ENCODE data around the gene FRRS1L.

FRRS1L gene

DNA sequence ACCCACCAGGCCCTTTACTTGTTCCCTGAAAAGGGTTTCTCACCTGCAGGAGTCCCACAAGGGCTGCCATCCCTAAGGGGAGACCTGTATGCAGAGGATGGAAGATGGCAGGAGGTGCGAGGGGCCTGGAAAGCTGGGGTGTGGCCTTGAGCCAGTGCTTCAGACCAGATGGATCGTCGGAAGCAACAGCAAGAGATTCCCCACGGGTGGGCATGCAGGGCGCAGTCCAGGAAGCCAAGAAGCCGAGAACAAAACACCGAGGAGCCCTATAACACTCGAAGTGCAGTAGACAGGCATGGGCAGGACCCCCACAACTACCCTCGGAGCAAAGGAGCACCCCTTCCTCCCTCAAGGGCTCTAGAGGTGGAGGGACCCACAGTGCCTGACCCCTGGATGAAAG lies 24.7 kb upstream of the FRRS1L start:
- no peak for TF ChIP-seq JUND (IDR thresholded peaks at IDR 0.05; ENCODE audit: low read depth)
- in situ Hi-C loops (cut with HindIII; ENCODE audit: low pct_unique_long_range_greater_than_20kb, low sequenced_read_pairs) = no loop called here
- DNase-seq (ENCODE audit: low read depth in 1 of 2, low spot score in 1 of 2) = no peak

DNA sequence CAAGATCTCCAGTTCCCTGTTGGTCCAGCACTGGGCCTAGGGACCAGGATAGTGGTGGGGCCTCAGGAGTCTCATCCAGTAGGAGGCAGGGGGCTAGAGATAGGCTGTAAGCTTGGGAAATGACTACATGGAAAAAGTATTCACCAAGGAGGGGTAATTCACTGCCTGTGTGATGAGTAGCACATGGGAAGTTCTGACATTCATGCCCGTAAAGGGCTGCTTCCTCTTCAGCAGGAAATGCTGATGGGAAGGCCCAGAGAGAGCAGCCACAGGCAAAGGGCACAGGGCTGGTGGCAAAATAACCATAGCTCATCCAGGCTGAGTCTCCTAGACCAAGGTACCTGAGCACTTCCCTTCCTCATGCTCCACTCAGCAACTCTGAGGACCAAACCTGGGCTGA lies 23.1 kb upstream of the FRRS1L start:
- in situ Hi-C loops (cut with HindIII; ENCODE audit: low pct_unique_long_range_greater_than_20kb, low sequenced_read_pairs) = no loop called here
- DNase-seq (ENCODE audit: low read depth in 1 of 2, low spot score in 1 of 2) = no peak
- no peak for TF ChIP-seq JUND (IDR thresholded peaks at IDR 0.05; ENCODE audit: low read depth)

DNA sequence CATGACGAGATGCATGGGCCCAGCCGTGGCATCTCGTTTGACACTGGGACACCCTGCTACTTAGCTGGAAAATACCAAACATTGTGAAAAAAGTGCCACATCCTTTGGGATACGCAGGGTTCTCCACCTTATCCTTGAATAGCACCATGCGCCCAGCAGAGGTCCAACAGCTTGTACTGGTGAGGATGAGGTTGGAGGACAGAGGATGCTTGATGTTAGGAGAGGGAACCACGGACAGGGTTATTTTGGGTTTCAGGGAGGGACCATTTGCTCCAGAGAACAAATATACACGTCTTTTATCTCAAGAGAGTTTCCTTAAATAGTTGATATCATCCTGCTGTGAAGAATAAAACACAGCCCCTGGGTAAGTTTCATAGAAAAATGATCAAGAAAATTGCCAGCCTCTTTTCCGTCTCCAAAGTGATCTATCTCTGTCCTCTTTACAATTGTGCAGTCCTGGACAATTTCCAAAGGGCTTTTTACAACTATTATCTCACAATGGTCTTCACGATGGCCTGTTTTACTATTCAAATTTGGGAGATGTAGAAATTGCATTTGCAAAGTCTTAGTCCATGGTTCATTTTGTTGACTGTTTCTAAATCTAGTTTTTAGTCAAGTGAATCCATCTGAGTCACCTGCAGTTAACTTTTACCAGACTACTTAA lies 19.9 kb upstream of the FRRS1L start:
- in situ Hi-C loops (cut with HindIII; ENCODE audit: low pct_unique_long_range_greater_than_20kb, low sequenced_read_pairs) = no loop called here
- DNase-seq (ENCODE audit: low read depth in 1 of 2, low spot score in 1 of 2) = no peak
- TF ChIP-seq JUND (IDR thresholded peaks at IDR 0.05; ENCODE audit: low read depth) = no peak

DNA sequence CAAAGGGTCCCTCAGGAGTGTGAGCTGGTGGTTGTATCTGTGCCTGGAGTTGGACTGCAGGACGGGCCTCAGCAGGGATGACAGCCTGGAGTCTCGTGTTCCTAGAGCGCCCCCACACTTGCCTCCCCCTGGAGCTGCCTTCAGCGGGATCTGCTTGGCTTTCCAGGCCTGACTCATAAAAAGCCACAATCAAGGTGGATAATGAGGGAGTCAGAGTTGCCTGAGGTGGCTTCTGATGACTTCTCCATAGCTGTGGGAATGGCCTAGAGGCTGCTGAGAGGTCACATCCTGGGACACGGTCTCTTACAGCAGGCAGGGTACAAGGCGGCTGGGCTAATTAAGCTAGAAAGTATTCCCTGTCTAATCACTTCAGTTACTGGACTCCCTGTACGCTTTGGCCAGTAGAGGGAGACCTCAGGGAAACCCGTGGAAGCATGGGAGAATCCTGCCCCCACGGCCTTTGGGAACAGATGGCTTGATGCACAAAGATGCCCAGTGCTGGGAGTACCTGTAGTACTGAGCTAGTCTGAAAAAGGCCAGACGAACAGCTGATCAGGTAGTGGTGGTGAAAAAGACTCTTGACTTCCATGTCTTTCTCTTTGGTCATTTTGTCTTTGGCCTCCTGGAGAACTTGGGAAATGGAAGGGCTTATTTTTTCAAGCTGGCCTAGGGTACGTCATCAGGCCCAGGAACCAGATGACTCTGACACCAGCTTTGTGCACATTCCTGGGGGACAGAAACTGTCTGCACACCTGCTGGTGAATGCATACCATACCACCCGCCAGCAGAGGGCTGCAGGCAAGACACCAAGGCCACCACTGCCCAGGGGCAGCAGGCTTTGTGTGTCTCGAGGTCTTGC lies 16.1 kb upstream of the FRRS1L start:
- peak; percentile 76 to 78 for DNase-seq (ENCODE audit: low read depth in 1 of 2, low spot score in 1 of 2)
- in situ Hi-C loops (cut with HindIII; ENCODE audit: low pct_unique_long_range_greater_than_20kb, low sequenced_read_pairs) = no loop called here
- TF ChIP-seq JUND (IDR thresholded peaks at IDR 0.05; ENCODE audit: low read depth) = no peak

DNA sequence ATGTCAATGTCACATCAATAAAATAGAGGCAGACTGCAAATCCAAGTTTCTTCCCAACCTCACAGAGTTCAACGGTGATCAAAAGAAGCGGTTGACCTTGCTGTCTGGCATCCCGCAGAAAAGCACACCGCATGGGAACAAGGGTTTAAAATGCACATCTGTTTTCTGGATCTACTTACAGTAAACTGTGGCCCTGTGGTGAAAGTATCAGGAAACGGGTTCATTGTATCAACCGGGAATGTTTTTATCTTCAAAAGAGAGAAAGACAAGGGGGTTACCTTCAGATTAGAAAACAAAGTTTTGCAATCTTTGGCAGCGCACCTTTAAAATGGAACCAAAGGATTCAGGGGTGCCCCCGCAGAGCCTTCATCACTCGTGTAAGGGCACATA lies 15.5 kb upstream of the FRRS1L start:
- no peak for TF ChIP-seq JUND (IDR thresholded peaks at IDR 0.05; ENCODE audit: low read depth)
- no peak for DNase-seq (ENCODE audit: low read depth in 1 of 2, low spot score in 1 of 2)
- in situ Hi-C loops (cut with HindIII; ENCODE audit: low pct_unique_long_range_greater_than_20kb, low sequenced_read_pairs) = no loop called here

DNA sequence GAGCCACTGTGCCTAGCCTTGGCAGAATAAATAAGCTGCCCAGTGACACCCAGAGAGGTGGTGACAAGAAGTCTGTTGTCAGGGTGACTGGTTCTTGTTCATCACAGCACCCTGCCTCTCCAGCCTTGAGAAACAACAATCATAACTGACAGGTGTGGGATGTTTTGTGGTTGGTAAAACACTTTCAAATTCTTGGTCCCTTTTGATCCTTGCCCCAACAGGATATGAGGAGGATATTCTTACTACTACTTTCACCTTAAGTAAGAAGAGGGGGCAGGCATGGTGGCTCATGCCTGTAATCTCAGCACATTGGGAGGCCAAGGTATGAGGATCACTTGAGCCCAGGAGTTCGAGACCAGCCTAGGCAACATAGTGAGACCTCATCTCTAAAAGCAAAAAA lies 14.2 kb upstream of the FRRS1L start:
- in situ Hi-C loops (cut with HindIII; ENCODE audit: low pct_unique_long_range_greater_than_20kb, low sequenced_read_pairs) = no loop called here
- TF ChIP-seq JUND (IDR thresholded peaks at IDR 0.05; ENCODE audit: low read depth) = no peak
- no peak for DNase-seq (ENCODE audit: low read depth in 1 of 2, low spot score in 1 of 2)

DNA sequence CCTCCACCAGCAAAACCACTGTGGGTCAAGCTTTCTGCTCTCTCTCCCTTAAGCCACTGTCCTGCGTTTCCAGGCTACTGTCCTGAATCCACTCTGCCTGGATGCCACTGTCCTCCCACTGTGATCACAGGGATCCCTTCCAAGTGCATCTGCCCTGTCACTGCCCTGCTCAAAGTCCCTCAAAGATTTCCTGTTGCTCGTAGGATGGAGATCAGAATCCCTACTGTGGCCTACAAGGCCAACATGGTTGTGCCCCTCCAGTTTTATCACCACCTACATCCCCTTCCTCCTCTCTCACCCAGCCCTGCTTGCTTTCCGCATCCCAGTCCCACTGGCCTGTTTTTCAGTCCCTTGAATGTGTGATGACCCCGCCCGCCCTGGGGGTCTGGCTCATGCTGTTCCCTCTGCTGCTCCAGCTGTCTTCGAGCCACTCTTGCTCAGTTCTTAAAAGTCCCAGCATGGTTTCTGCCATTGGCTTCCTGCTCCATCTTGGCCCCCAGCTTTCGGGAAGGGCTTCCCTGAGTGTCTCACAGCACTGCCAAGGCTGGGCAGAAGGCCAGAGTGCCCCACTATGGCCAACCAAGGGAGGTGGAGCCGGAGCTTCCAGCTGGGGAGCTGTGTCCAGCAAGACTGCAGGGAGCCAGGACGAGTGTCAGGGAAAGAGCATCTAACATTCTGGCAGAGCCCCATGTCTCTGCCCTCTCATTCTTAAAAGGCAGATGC lies 12.9 kb upstream of the FRRS1L start:
- TF ChIP-seq JUND (IDR thresholded peaks at IDR 0.05; ENCODE audit: low read depth) = no peak
- in situ Hi-C loops (cut with HindIII; ENCODE audit: low pct_unique_long_range_greater_than_20kb, low sequenced_read_pairs) = no loop called here
- DNase-seq (ENCODE audit: low read depth in 1 of 2, low spot score in 1 of 2) = no peak

DNA sequence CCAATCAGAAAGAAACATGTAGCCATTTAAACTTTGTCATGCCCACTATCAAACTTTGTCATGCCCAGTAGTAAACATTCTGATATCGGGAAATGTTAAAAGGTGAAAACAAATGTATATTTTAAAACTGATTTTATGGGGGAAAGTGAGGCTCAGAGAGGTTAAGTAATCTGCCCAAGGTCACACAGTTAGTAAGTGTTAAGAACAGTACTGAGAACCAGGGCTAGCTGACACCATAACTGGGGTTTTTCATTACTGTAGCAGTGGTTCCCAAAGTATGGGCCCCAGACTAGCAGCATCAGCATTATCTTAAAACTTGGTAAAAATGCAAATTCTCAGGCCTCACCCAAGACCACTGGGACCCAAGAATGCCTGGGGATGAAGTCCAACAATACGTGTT lies 9.9 kb upstream of the FRRS1L start:
- in situ Hi-C loops (cut with HindIII; ENCODE audit: low pct_unique_long_range_greater_than_20kb, low sequenced_read_pairs) = no loop called here
- DNase-seq (ENCODE audit: low read depth in 1 of 2, low spot score in 1 of 2) = no peak
- no peak for TF ChIP-seq JUND (IDR thresholded peaks at IDR 0.05; ENCODE audit: low read depth)

DNA sequence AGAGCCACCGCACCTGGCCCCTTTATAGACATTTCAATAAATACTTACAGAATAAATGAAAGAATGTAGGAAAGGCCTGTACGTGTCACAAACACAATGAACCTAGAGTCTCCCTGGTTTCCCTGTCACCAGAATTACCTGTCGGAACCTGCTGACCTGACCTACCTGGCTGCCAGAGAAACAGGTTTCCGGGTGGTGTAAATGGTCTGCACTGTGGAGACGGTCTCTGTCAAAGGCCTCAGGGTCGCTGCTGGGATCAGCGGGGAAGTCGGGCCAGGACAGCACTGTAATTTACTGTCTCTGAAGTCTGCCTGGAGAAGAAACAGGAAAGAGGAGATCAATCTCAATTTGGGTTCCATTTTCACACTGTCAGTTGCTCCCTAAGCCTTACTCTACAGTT lies 9.3 kb upstream of the FRRS1L start:
- peak in 1 of 2 experiments; percentile 35 for DNase-seq (ENCODE audit: low read depth in 1 of 2, low spot score in 1 of 2)
- in situ Hi-C loops (cut with HindIII; ENCODE audit: low pct_unique_long_range_greater_than_20kb, low sequenced_read_pairs) = no loop called here
- no peak for TF ChIP-seq JUND (IDR thresholded peaks at IDR 0.05; ENCODE audit: low read depth)

DNA sequence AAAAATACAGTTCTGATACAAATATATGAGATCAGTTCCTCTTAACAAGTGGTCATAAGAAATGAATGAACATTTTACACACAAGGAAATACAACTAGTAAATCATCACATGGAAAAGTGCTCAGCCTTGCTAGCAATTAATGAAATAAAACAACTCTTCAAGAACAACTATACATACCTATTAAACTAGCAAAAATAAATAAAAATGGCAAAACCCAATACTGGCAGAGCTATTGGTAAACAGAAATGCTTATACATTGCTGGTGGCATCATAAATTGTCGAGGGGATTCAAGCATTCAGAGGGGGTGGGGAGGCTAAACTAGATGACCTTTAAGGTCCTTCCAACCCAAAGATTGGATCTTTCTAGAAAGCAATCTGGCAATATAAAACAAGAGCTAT lies 5.9 kb upstream of the FRRS1L start:
- DNase-seq (ENCODE audit: low read depth in 1 of 2, low spot score in 1 of 2) = no peak
- in situ Hi-C loops (cut with HindIII; ENCODE audit: low pct_unique_long_range_greater_than_20kb, low sequenced_read_pairs) = no loop called here
- TF ChIP-seq JUND (IDR thresholded peaks at IDR 0.05; ENCODE audit: low read depth) = no peak

DNA sequence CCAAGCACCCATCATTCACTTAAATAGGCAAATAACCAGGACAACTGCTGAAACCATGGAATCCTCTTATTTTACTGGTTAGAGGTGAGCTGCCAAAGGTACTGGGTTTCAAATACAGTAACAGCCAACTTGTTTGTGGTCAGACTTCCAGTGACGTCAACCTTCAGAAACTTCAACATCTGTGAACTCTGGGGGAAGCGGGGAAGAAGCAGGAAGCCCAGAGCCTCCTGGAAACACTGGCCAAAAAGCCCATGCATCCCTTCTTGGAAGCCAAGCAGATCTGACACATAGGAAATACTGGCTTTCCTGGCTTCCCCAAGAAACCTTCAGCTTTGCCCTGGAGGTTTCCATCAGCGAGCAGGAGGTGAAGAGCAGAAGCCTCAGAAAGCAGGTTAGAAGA lies 4.9 kb upstream of the FRRS1L start:
- DNase-seq (ENCODE audit: low read depth in 1 of 2, low spot score in 1 of 2) = no peak
- in situ Hi-C loops (cut with HindIII; ENCODE audit: low pct_unique_long_range_greater_than_20kb, low sequenced_read_pairs) = no loop called here
- no peak for TF ChIP-seq JUND (IDR thresholded peaks at IDR 0.05; ENCODE audit: low read depth)

DNA sequence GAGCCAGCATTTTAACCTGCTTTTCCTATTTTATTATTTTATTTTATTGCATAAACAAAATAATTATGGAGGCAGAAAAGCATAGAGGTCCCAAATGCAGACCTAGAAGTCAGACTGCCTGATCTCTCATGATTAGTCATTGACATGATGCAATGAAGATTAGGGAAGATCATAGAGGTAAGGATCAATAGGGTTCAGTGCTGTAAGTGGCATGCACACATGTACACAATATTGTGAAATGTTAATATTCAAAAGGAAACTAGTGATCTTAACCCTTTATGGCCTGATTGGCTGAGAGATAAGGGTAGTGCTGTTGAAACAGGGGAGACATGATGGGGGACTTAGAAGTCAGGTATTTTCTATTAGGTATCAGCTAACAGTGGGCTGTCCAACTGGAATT lies 1.1 kb upstream of the FRRS1L start:
- no peak for TF ChIP-seq JUND (IDR thresholded peaks at IDR 0.05; ENCODE audit: low read depth)
- in situ Hi-C loops (cut with HindIII; ENCODE audit: low pct_unique_long_range_greater_than_20kb, low sequenced_read_pairs) = no loop called here
- DNase-seq (ENCODE audit: low read depth in 1 of 2, low spot score in 1 of 2) = no peak

DNA sequence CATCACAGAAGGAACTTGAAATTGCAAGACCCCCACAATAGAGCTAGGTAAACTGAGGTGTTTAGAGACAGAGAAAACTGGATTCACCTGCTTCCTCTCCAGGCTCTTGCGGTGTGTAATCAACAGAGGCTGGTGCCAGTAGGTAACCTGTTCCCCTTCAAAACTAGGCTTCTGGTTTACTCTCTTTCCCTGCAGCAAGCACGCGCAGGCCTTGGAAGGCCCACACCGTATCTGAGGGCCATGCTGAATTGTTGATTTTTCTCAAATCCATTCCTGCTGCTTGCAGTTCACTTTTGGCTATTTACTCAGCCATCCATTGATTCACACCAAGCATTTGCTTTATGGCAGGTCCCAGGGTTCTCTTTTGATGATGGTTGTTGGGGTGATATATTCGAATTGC lies 667 bp upstream of the FRRS1L start:
- no peak for TF ChIP-seq JUND (IDR thresholded peaks at IDR 0.05; ENCODE audit: low read depth)
- in situ Hi-C loops (cut with HindIII; ENCODE audit: low pct_unique_long_range_greater_than_20kb, low sequenced_read_pairs) = no loop called here

More for the DNA sequence above, 667 bp upstream of the FRRS1L start:
- DNase-seq (ENCODE audit: low read depth in 1 of 2, low spot score in 1 of 2) = no peak
